ENCODE results near the gene PVALB.
"Not testable (repeated sequence)": the region's sequence is repeated elsewhere in the genome, so short reads cannot be mapped to it uniquely, and the experiment has no call there.

The PVALB gene

GRCh38 chr22:36754881-36755280, 62.0 kb downstream of the PVALB start:
- DNase-seq = not testable (repeated sequence)

GRCh38 chr22:36753916-36754315, 62.9 kb downstream of the PVALB start:
- no peak for DNase-seq

- DNase-seq = no peak
These were observed 63.6 kb downstream of the PVALB start for GRCh38 chr22:36753120-36753802.

Measured in activated CD4-positive, alpha-beta T cell treated with anti-CD3 and anti-CD28 coated beads for 48 hours (primary cell).